Upper lobe of left lung (tissue), 4 donors: Measurements from ENCODE around the gene RAD21L1.

Experiments
- POLR2A ChIP-seq, 4 donors: fragments of 450-650 bp; IDR thresholded peaks; one replicate each; pipeline ENCODE4 v1.5.1; 2016 to 2017; ENCODE audit warnings: antibody characterized with exemption in 4 of 4, mild to moderate bottlenecking in 2 of 4
- POLR2AphosphoS5 ChIP-seq, 2 donors: sonication (generic); formaldehyde crosslinking; IDR thresholded peaks; one replicate each; pipeline ENCODE4 v1.5.1; 2017; ENCODE audit warnings: antibody characterized with exemption in 2 of 2
- TF ChIP-seq, protein P1 (sequence below), 6 experiments: fragments of 450-650 bp in 4 of 6; fragments of 200-600 bp in 2 of 6; sonication (generic) in 2 of 6; IDR thresholded peaks; one replicate each; pipeline ENCODE4 v1.5.1; 2016 to 2019; ENCODE audit warnings: antibody characterized with exemption in 6 of 6

DNA sequence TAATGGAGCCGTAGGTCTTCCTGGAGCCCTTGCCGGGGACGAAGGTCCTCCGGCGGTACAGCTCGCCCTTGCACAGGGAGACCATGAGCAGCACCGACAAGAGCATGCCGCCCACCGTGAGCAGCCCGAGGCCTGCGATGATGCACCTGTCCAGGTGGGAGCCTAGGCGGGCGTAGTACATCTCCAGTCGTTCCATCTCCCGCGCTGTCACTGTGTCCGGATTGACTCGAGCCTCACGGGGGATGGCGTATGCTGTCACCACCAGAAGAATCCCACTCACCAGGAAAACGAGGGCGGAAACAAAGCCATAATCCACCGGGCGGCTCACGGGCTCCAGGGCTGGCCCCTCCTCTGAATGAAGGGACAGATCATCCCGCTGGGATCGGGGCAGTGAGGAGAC, 44.9 kb upstream of the RAD21L1 start:
- TF ChIP-seq, protein P1, sequence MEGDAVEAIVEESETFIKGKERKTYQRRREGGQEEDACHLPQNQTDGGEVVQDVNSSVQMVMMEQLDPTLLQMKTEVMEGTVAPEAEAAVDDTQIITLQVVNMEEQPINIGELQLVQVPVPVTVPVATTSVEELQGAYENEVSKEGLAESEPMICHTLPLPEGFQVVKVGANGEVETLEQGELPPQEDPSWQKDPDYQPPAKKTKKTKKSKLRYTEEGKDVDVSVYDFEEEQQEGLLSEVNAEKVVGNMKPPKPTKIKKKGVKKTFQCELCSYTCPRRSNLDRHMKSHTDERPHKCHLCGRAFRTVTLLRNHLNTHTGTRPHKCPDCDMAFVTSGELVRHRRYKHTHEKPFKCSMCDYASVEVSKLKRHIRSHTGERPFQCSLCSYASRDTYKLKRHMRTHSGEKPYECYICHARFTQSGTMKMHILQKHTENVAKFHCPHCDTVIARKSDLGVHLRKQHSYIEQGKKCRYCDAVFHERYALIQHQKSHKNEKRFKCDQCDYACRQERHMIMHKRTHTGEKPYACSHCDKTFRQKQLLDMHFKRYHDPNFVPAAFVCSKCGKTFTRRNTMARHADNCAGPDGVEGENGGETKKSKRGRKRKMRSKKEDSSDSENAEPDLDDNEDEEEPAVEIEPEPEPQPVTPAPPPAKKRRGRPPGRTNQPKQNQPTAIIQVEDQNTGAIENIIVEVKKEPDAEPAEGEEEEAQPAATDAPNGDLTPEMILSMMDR (IDR thresholded peaks at IDR 0.05): no peak
- TF ChIP-seq POLR2AphosphoS5 (IDR thresholded peaks at IDR 0.05) (no peak), POLR2A (IDR thresholded peaks at IDR 0.05) (no peak)
